Superior temporal gyrus (tissue), 1 donor: ENCODE results near the gene RXFP1.

Source experiments
- DNase-seq: peaks from one replicate; pipeline ENCODE4 v3.0.0-alpha.2; 2016; ENCODE audit errors: extremely low spot score

Gene RXFP1

GRCh38 chr4:158521484-158522088, at the start of gene RXFP1:
Gene RXFP1, plus strand, starts transcription at chr4:158521882. Its CDS starts 95 bp downstream, at chr4:158521977.
- DNase-seq = no peak

- no peak for DNase-seq
These were observed 39.9 kb upstream of the RXFP1 start for GRCh38 chr4:158481811-158482210.

- DNase-seq = no peak
These were observed 37.4 kb upstream of the RXFP1 start for GRCh38 chr4:158484173-158484885.

GRCh38 chr4:158490629-158491028, 31.1 kb upstream of the RXFP1 start:
- no peak for DNase-seq

GRCh38 chr4:158492391-158492790, 29.3 kb upstream of the RXFP1 start:
- DNase-seq = no peak

- DNase-seq = no peak
These were observed 25.5 kb upstream of the RXFP1 start for GRCh38 chr4:158496030-158496741.

- no peak for DNase-seq
These were observed 21.6 kb upstream of the RXFP1 start for GRCh38 chr4:158500054-158500453.

GRCh38 chr4:158513256-158513655, 8.4 kb upstream of the RXFP1 start:
- DNase-seq = no peak

GRCh38 chr4:158519226-158519625, 2.5 kb upstream of the RXFP1 start:
- DNase-seq = no peak

- no peak for DNase-seq
These were observed 2.4 kb downstream of the RXFP1 start for GRCh38 chr4:158523990-158524535.

GRCh38 chr4:158527516-158527915, 5.8 kb downstream of the RXFP1 start:
- no peak for DNase-seq

GRCh38 chr4:158529505-158529904, 7.8 kb downstream of the RXFP1 start:
- DNase-seq = no peak

- no peak for DNase-seq
These were observed 8.7 kb downstream of the RXFP1 start for GRCh38 chr4:158530381-158530780.

GRCh38 chr4:158530898-158531297, 9.2 kb downstream of the RXFP1 start:
- no peak for DNase-seq

GRCh38 chr4:158532556-158533231, 11.0 kb downstream of the RXFP1 start:
- no peak for DNase-seq

GRCh38 chr4:158534727-158535126, 13.0 kb downstream of the RXFP1 start:
- no peak for DNase-seq

- DNase-seq = no peak
These were observed 13.5 kb downstream of the RXFP1 start for GRCh38 chr4:158535130-158535614.

GRCh38 chr4:158536833-158537232, 15.2 kb downstream of the RXFP1 start:
- DNase-seq = no peak

- peak; percentile 60 for DNase-seq
These were observed 16.5 kb downstream of the RXFP1 start for GRCh38 chr4:158538176-158538575.

GRCh38 chr4:158538911-158539310, 17.2 kb downstream of the RXFP1 start:
- DNase-seq = no peak

- DNase-seq = no peak
These were observed 18.6 kb downstream of the RXFP1 start for GRCh38 chr4:158540125-158540907.
